ENCODE measurements around the gene OOSP4A.
A peak's percentile ranks its signal among the peaks of the same experiment; 100 is the strongest.

The OOSP4A gene

GRCh38 chr11:59963733-59964132, at the start of gene OOSP4A:
Gene OOSP4A (plus strand): TSS chr11:59964033. CDS start chr11:59964033, 0 bp downstream.
- no peak for DNase-seq

GRCh38 chr11:59918480-59918879, 45.4 kb upstream of the OOSP4A start:
- DNase-seq, result no peak

- DNase-seq, result no peak
Observed at GRCh38 chr11:59918987-59919589, 44.7 kb upstream of the OOSP4A start.

GRCh38 chr11:59923813-59924212, 40.0 kb upstream of the OOSP4A start:
- no peak for DNase-seq

GRCh38 chr11:59931688-59932087, 32.1 kb upstream of the OOSP4A start:
- DNase-seq, result no peak

GRCh38 chr11:59938132-59938531, 25.7 kb upstream of the OOSP4A start, which contains the start of gene OOSP1:
Gene OOSP1 (plus strand): TSS chr11:59938432. CDS start chr11:59938455, 23 bp downstream.
- no peak for DNase-seq

- no peak for DNase-seq
Observed at GRCh38 chr11:59938718-59939117, 25.1 kb upstream of the OOSP4A start.

GRCh38 chr11:59939482-59939881, 24.4 kb upstream of the OOSP4A start:
- no peak for DNase-seq

GRCh38 chr11:59941091-59941490, 22.7 kb upstream of the OOSP4A start:
- no peak for DNase-seq

- DNase-seq, result no peak
Observed at GRCh38 chr11:59943997-59944714, 19.7 kb upstream of the OOSP4A start.

GRCh38 chr11:59944720-59945119, 19.1 kb upstream of the OOSP4A start:
- DNase-seq, result peak; percentile 77

- no peak for DNase-seq
Observed at GRCh38 chr11:59953463-59954218, 10.2 kb upstream of the OOSP4A start.

- DNase-seq, result no peak
Observed at GRCh38 chr11:59954219-59954847, 9.5 kb upstream of the OOSP4A start.

- peak; percentile 9 for DNase-seq
Observed at GRCh38 chr11:59957094-59957493, 6.7 kb upstream of the OOSP4A start.

- DNase-seq, result no peak
Observed at GRCh38 chr11:59960502-59961381, 3.1 kb upstream of the OOSP4A start.

GRCh38 chr11:59962107-59962482, 1.7 kb upstream of the OOSP4A start:
- DNase-seq, result no peak

- no peak for DNase-seq
Observed at GRCh38 chr11:59965424-59965823, 1.6 kb downstream of the OOSP4A start.

- DNase-seq, result no peak
Observed at GRCh38 chr11:59966201-59966600, 2.4 kb downstream of the OOSP4A start.

GRCh38 chr11:59967677-59968394, 4.0 kb downstream of the OOSP4A start:
- no peak for DNase-seq

GRCh38 chr11:59968395-59968783, 4.6 kb downstream of the OOSP4A start:
- DNase-seq, result no peak

- no peak for DNase-seq
Observed at GRCh38 chr11:59973097-59973496, 9.3 kb downstream of the OOSP4A start.

All from NCI-H446 treated with DMSO at 0.1 percent for 48 hours (cell line).